Cerebellar cortex (tissue), 1 donor: ENCODE data around the gene SS18.
A peak's percentile ranks its signal among the peaks of the same experiment; 100 is the strongest.

ENCODE experiments used
- DNase-seq: peaks from one replicate; pipeline ENCODE4 v3.0.0-alpha.2; 2015; ENCODE audit warnings: low spot score

Gene SS18

GRCh38 chr18:25998461-25998860, 92.0 kb downstream of the SS18 start:
- no peak for DNase-seq

GRCh38 chr18:25992566-25992965, 97.8 kb downstream of the SS18 start:
- no peak for DNase-seq

GRCh38 chr18:25990473-25990872, 99.9 kb downstream of the SS18 start:
- DNase-seq = no peak

- DNase-seq = no peak
Observed at GRCh38 chr18:25985707-25986394, 104.6 kb downstream of the SS18 start.

- no peak for DNase-seq
Observed at GRCh38 chr18:25983730-25984129, 106.7 kb downstream of the SS18 start.

GRCh38 chr18:25982961-25983360, 107.5 kb downstream of the SS18 start:
- no peak for DNase-seq

- no peak for DNase-seq
Observed at GRCh38 chr18:25982153-25982552, 108.3 kb downstream of the SS18 start.

GRCh38 chr18:25979369-25980040, 110.9 kb downstream of the SS18 start:
- peak; percentile 25 for DNase-seq

GRCh38 chr18:25976554-25976953, 113.9 kb downstream of the SS18 start:
- no peak for DNase-seq

- no peak for DNase-seq
Observed at GRCh38 chr18:25974630-25975077, 115.8 kb downstream of the SS18 start.
